Stimulated activated CD8-positive, alpha-beta memory T cell treated with anti-CD3 and anti-CD28 coated beads, Interleukin-15, amount 100 ng/mL, for 4 hours (primary cell): ENCODE measurements around the gene B9D1.

Experiments used
- DNase-seq, 2 donors: peaks; one replicate each; pipeline ENCODE4 v3.0.0-alpha.2; 2020; ENCODE audit warnings: low read depth in 2 of 2

B9D1 gene

DNA sequence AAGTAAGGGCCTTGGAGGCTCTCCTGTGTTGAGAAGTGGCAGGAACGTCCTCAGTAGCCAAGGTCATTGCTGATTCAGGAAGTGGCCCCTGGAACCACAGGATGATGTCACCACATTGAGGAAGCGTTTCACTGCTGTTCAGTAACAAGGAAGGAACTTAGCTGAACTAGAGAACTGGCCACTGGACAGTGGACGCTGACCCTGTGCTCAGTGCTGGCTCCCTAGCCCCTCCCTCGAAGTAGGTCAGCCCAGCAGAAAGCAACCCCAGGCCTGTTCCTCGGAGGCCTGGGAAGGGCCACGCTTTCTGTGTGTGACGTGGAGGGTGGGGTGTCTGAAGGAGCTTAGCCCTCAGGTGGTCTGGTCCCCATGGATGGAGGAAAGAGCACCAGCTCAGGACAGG lies 58.3 kb downstream of the B9D1 start:
- no peak for DNase-seq

DNA sequence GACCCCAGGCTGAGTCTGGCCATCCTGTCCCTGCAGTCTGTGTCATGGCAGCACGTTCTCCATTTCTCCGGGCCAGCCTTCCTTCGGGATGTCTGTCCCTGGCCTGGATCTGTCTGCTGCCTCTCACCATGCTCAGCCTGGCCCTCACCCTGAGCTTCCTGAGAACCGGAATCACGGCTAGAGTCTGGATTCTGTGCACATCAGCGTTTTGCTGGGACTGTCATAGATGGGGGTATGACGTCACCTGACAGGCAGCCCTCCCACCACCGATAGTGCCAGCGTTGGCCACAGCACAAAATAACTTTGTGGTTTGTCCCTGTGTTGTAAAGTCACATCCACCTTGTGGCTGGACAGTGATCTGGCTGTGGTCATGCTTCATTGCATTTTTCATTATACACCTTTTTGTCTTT lies 59.2 kb downstream of the B9D1 start:
- no peak for DNase-seq

DNA sequence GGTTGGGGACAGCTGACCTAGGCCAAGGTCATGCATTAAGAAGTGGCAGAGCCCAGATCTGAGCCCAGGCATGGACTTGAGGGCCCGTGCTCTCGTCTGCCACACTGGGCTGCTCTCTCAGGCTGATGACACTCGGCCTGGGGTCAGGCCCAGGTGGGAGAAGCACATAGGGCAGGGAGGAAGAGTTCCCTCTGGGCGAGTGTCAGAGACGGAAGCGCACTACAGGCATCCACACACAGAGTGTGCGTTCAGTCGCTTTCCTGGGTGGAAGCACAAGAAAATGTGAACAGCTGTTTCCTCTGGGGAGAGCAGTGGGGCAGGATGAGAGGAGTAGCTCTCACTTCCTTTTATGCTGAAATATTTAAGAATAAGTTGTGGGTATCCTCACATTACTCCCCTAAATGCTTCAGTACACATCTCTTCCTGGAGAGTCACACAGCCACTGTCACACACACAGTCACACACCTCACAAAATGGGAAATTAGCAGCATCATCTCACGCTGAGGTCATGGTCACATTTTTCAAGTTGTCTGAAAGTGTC lies 59.7 kb downstream of the B9D1 start:
- no peak for DNase-seq

- DNase-seq, result no peak
Measured at GRCh38 chr17:19301973-19302372, 60.5 kb downstream of the B9D1 start.

- DNase-seq, result no peak
Measured at GRCh38 chr17:19301274-19301951, 61.1 kb downstream of the B9D1 start.

GRCh38 chr17:19299866-19300265 lies 62.7 kb downstream of the B9D1 start:
- DNase-seq, result no peak

DNA sequence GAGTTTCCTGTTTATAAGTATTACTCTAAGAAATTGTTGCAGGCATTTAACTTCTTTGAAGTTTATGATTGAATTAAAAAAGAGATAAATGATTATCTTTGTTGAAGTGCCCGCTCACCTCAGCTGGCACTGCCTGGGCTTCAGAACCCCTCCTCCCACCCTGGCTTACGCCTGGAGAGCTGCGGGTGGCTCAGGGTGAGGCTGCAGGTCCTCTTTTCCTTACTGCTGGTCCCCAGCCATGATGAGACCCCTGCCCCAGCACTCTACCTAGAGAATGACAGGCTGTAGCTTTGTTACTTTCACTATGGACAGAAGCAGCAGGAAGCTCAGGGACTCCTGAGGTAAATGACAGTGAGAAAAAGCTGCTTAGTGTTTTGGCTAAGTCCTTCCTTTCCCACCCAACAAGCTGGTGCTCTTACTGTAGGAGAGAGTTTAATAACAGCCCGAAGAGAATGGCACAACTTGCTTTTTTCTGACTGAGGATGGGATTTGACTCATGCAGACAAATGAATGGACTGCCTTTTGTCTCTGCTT lies 63.2 kb downstream of the B9D1 start:
- no peak for DNase-seq

GRCh38 chr17:19298569-19299213 lies 63.8 kb downstream of the B9D1 start:
- DNase-seq, result no peak

- no peak for DNase-seq
Measured at GRCh38 chr17:19296786-19297778, 65.4 kb downstream of the B9D1 start.

DNA sequence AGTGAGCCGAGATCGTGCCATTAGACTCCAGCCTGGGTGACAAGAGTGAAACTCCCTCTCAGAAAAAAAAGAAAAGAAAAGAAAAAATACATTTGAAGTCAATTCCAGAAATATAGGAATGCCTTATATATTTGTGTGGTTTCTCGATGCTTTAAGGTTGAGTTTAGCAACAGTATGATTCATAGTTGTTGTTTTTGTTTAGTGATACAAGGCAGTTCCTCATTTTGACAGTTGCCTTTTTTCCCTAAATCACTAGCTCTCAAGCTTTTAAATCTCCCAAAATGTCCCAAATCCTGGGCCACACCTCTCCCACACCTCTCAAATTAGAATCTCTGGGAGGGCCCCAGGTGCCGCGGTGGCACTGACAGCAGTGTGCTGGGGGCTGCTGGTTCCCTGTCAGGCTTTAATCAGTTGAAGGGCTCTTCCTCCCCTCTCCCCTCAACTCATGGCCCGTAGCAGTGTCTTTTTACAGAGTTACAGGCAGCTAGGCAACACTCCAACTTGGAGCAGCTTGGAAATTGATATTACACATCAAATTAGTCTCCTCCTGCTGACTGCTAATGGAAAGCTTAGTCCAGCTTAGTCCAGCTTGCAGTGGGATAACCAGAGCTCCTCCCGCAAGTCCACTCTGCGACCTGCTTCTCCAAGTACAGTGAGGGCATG lies 66.9 kb downstream of the B9D1 start:
- DNase-seq, result no peak

- DNase-seq, result no peak
Measured at GRCh38 chr17:19294443-19294842, 68.1 kb downstream of the B9D1 start.
